Neural progenitor cell (in vitro differentiated cells): ENCODE measurements around the gene TICAM2. TPM values are rescaled to one million over a fixed set of nuclear protein-coding genes. Genes with fewer than 3 reads are reported as not detected.

ENCODE experiments used
- DNase-seq: peaks from one replicate; pipeline ENCODE4 v3.0.0-alpha.2; 2016; ENCODE audit warnings: low spot score
- H2AFZ ChIP-seq: fragments of 200-600 bp; sonication (generic); replicated peaks from 2 replicates; pipeline ENCODE4 v1.6.1; 2016; ENCODE audit warnings: antibody characterized with exemption
- H3F3A ChIP-seq: fragments of 200-600 bp; sonication (generic); 2 replicates; pipeline ENCODE4 v1.6.1; 2016; ENCODE audit warnings: antibody characterized with exemption, low read depth
- H3K27ac ChIP-seq: fragments of 200-600 bp; sonication (generic); 2 replicates; pipeline ENCODE4 v1.5.1; 2016; ENCODE audit warnings: mild to moderate bottlenecking
- H3K27me3 ChIP-seq: fragments of 200-600 bp; sonication (generic); 2 replicates; pipeline ENCODE4 v1.6.1; 2016; ENCODE audit warnings: mild to moderate bottlenecking, moderate library complexity
- H3K36me3 ChIP-seq: fragments of 200-600 bp; sonication (generic); 2 replicates; pipeline ENCODE4 v1.5.1; 2016
- H3K4me1 ChIP-seq: fragments of 200-600 bp; sonication (generic); 2 replicates; pipeline ENCODE4 v1.6.1; 2016; ENCODE audit warnings: mixed run types
- H3K4me2 ChIP-seq: fragments of 200-600 bp; sonication (generic); 2 replicates; pipeline ENCODE4 v1.6.1; 2016
- H3K4me3 ChIP-seq: fragments of 200-600 bp; sonication (generic); 2 replicates; pipeline ENCODE4 v1.5.1; 2016
- H3K79me2 ChIP-seq: fragments of 200-600 bp; sonication (generic); 2 replicates; pipeline ENCODE4 v1.6.1; 2016; ENCODE audit warnings: low read depth
- H3K9ac ChIP-seq: fragments of 200-600 bp; sonication (generic); 2 replicates; pipeline ENCODE4 v1.6.1; 2016
- H3K9me3 ChIP-seq: fragments of 200-600 bp; sonication (generic); 2 replicates; pipeline ENCODE4 v1.5.1; 2016; ENCODE audit warnings: low read depth
- H4K20me1 ChIP-seq: fragments of 200-600 bp; sonication (generic); 2 replicates; pipeline ENCODE4 v1.6.1; 2016; ENCODE audit warnings: low read depth
- H3K27ac Mint-ChIP-seq: 3 replicates; pipeline ENCODE4 v1.8.0; 2021; ENCODE audit warnings: mixed read lengths
- H3K27me3 Mint-ChIP-seq: 2 replicates; pipeline ENCODE4 v1.8.0; 2022; ENCODE audit warnings: low read depth, mild to moderate bottlenecking, inconsistent platforms, moderate library complexity, mixed read lengths; ENCODE audit not compliant: insufficient read depth
- H3K36me3 Mint-ChIP-seq: 3 replicates; pipeline ENCODE4 v1.8.0; 2021; ENCODE audit warnings: mixed read lengths
- H3K4me1 Mint-ChIP-seq: 3 replicates; pipeline ENCODE4 v1.8.0; 2021; ENCODE audit warnings: mixed read lengths
- H3K4me3 Mint-ChIP-seq: 3 replicates; pipeline ENCODE4 v1.8.0; 2021; ENCODE audit warnings: mild to moderate bottlenecking, moderate library complexity, mixed read lengths
- H3K9me3 Mint-ChIP-seq: 3 replicates; pipeline ENCODE4 v1.8.0; 2020; ENCODE audit warnings: mixed read lengths
- EZH2 ChIP-seq: fragments of 200-600 bp; sonication (generic); IDR thresholded peaks from 2 replicates; pipeline ENCODE4 v1.6.1; 2017; ENCODE audit warnings: antibody characterized with exemption, mild to moderate bottlenecking, moderate library complexity
- EZH2phosphoT487 ChIP-seq: fragments of 200-600 bp; sonication (generic); IDR thresholded peaks from 2 replicates; pipeline ENCODE4 v1.6.1; 2017; ENCODE audit warnings: antibody characterized with exemption
- total RNA-seq: library from RNA; depleted of rRNA; stranded (reverse); fragments of >200 nt; gene quantifications from 2 replicates; pipeline ENCODE4 v1.2.3, GENCODE V29; 2015; ENCODE audit warnings: low replicate concordance
- TF ChIP-seq, protein P1 (sequence below): fragments of 200-600 bp; sonication (generic); IDR thresholded peaks from 2 replicates; pipeline ENCODE4 v1.5.1; 2017; ENCODE audit warnings: antibody characterized with exemption, mild to moderate bottlenecking

Gene TICAM2
- total RNA-seq, 1 donor from 2014 or later, result not detected

DNA sequence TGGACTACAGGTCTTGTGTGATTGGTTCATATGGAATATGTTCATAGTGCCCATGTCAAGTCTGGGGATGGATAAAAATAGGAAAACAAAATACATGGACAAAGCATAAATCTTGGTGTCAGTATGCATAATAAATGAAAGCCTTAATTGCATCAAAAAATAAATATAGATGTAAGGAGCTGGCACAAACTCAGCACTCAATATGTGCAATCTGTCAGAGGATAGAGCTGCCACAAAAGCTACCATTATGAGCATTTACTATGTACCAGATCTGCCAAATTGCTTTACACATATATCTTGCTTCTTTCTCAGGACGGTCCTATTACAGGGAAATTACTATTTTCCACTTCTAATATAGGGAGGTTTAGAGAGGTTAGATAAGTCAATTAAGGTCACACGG lies 41.8 kb upstream of the TICAM2 start:
- H3K4me1 ChIP-seq, result peaks cover under 1% of the 10 kb centered on the region
- no peak overlapping the region for H3K27ac ChIP-seq
- peaks cover 2% of the 10 kb centered on the region for H3K27me3 Mint-ChIP-seq
- peaks cover 5% of the 10 kb centered on the region for H3K4me1 Mint-ChIP-seq
- no peaks in the 10 kb centered on the region for H3K36me3 ChIP-seq
- H3K4me3 Mint-ChIP-seq, result no peak overlapping the region
- no peak for TF ChIP-seq EZH2
- TF ChIP-seq, protein P1, sequence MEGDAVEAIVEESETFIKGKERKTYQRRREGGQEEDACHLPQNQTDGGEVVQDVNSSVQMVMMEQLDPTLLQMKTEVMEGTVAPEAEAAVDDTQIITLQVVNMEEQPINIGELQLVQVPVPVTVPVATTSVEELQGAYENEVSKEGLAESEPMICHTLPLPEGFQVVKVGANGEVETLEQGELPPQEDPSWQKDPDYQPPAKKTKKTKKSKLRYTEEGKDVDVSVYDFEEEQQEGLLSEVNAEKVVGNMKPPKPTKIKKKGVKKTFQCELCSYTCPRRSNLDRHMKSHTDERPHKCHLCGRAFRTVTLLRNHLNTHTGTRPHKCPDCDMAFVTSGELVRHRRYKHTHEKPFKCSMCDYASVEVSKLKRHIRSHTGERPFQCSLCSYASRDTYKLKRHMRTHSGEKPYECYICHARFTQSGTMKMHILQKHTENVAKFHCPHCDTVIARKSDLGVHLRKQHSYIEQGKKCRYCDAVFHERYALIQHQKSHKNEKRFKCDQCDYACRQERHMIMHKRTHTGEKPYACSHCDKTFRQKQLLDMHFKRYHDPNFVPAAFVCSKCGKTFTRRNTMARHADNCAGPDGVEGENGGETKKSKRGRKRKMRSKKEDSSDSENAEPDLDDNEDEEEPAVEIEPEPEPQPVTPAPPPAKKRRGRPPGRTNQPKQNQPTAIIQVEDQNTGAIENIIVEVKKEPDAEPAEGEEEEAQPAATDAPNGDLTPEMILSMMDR, result no peak
- TF ChIP-seq EZH2phosphoT487, result no peak
- no peaks in the 10 kb centered on the region for H3F3A ChIP-seq
- no peak overlapping the region for H3K4me3 ChIP-seq
- no peak overlapping the region for H3K9ac ChIP-seq
- H4K20me1 ChIP-seq, result no peaks in the 10 kb centered on the region
- no peaks in the 10 kb centered on the region for H3K27me3 ChIP-seq
- no peak overlapping the region for H2AFZ ChIP-seq
- no peaks in the 10 kb centered on the region for H3K79me2 ChIP-seq
- DNase-seq, result no peak
- H3K4me2 ChIP-seq, result no peak overlapping the region
- H3K27ac Mint-ChIP-seq, result no peak overlapping the region
- no peaks in the 10 kb centered on the region for H3K9me3 ChIP-seq
- no peaks in the 10 kb centered on the region for H3K9me3 Mint-ChIP-seq
- H3K36me3 Mint-ChIP-seq, result no peaks in the 10 kb centered on the region

DNA sequence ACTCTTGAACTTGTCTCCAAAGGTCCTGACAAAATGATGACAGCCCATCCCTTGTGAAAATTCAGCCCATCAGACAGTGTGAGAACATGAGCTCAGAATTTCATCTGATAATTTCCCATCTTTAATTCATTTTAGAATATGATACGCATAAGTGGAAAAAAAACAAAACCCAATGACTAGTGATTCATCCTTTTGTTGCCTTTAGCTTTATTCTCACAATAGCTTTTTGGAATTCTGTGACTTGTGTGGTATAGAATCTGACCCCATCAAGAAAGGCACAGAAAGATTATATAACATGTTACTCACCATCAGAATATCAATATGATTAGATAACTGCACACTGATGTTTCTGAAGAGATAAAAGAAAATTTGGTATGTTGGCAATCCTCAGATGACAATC lies 39.7 kb upstream of the TICAM2 start:
- Histone ChIP-seq H3K9ac (no peak overlapping the region), H3K36me3 (no peaks in the 10 kb centered on the region), H3F3A (no peaks in the 10 kb centered on the region), H4K20me1 (no peaks in the 10 kb centered on the region), H3K4me3 (no peak overlapping the region), H3K4me2 (no peak overlapping the region), H3K27me3 (no peaks in the 10 kb centered on the region), H3K4me1 (peaks cover 5% of the 10 kb centered on the region), H3K27ac (no peak overlapping the region), H3K9me3 (no peaks in the 10 kb centered on the region), H3K79me2 (no peaks in the 10 kb centered on the region), H2AFZ (no peak overlapping the region)
- H3K27me3 Mint-ChIP-seq, result no peaks in the 10 kb centered on the region
- H3K27ac Mint-ChIP-seq, result no peak overlapping the region
- TF ChIP-seq, protein P1, result no peak
- H3K9me3 Mint-ChIP-seq, result no peaks in the 10 kb centered on the region
- no peak overlapping the region for H3K4me3 Mint-ChIP-seq
- H3K36me3 Mint-ChIP-seq, result no peaks in the 10 kb centered on the region
- no peak for DNase-seq
- peaks cover 10% of the 10 kb centered on the region for H3K4me1 Mint-ChIP-seq

DNA sequence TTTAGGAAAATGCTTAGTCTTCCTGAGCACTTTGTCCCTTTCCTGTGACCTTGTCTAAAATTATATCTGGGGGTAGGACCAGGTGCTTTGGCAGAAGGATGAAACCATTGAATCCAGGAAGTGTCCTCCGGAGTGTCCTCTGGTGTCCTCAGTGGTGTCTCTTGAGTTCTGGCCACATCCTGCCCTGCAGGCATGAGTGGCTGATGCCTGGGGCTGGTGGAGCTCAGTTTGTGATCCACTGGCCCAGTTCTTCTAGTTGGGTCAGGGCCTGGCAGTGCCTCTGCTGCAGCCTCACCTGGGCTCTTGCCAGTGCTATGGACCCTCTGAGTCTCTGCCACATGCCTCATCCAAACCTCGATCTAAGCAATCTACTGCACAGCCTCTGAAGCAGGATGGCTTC lies 38.0 kb upstream of the TICAM2 start:
- H3K4me3 Mint-ChIP-seq, result no peak overlapping the region
- no peak overlapping the region for H3K4me3 ChIP-seq
- no peak for DNase-seq
- H3K9ac ChIP-seq, result no peak overlapping the region
- no peaks in the 10 kb centered on the region for H3K27me3 ChIP-seq
- H3K27ac Mint-ChIP-seq, result no peak overlapping the region
- H3K4me2 ChIP-seq, result no peak overlapping the region
- no peaks in the 10 kb centered on the region for H4K20me1 ChIP-seq
- H3K27me3 Mint-ChIP-seq, result no peaks in the 10 kb centered on the region
- no peak overlapping the region for H2AFZ ChIP-seq
- H3K4me1 Mint-ChIP-seq, result peaks cover 10% of the 10 kb centered on the region
- no peaks in the 10 kb centered on the region for H3K79me2 ChIP-seq
- TF ChIP-seq EZH2phosphoT487, result no peak
- TF ChIP-seq EZH2, result no peak
- TF ChIP-seq, protein P1, result no peak
- no peak overlapping the region for H3K27ac ChIP-seq
- H3K9me3 Mint-ChIP-seq, result no peaks in the 10 kb centered on the region
- H3F3A ChIP-seq, result no peaks in the 10 kb centered on the region
- H3K9me3 ChIP-seq, result no peaks in the 10 kb centered on the region
- peaks cover 8% of the 10 kb centered on the region for H3K4me1 ChIP-seq
- no peaks in the 10 kb centered on the region for H3K36me3 Mint-ChIP-seq
- H3K36me3 ChIP-seq, result no peaks in the 10 kb centered on the region

DNA sequence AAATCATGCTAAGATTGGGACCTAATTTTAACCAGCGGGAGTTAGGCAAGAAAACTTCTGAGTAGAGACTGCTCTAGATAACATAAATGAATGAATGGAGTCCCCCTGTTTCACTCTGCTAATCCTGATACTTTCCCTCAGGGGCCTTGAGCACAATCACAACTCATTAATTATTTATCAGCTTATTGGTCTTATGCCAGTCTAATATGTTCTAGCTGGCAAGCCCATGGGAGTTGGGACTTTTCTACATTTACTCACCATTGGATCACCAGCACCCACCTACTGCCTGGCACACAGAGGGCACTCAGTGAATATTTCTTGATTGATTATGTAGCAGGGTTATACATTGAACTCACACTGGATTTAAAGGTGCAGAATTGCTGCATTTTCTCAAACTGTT lies 37.1 kb upstream of the TICAM2 start:
- H3K4me3 Mint-ChIP-seq, result no peak overlapping the region
- Histone ChIP-seq H3K9me3 (no peaks in the 10 kb centered on the region), H3F3A (no peaks in the 10 kb centered on the region), H3K4me1 (peaks cover 11% of the 10 kb centered on the region), H3K9ac (no peak overlapping the region), H3K27ac (no peak overlapping the region), H3K36me3 (no peaks in the 10 kb centered on the region), H3K4me2 (no peak overlapping the region), H4K20me1 (no peaks in the 10 kb centered on the region), H2AFZ (peak overlapping the region; percentile 66), H3K4me3 (no peak overlapping the region), H3K27me3 (no peaks in the 10 kb centered on the region), H3K79me2 (no peaks in the 10 kb centered on the region)
- no peak overlapping the region for H3K27ac Mint-ChIP-seq
- H3K4me1 Mint-ChIP-seq, result peaks cover 14% of the 10 kb centered on the region
- no peaks in the 10 kb centered on the region for H3K36me3 Mint-ChIP-seq
- H3K9me3 Mint-ChIP-seq, result no peaks in the 10 kb centered on the region
- no peaks in the 10 kb centered on the region for H3K27me3 Mint-ChIP-seq
- no peak for TF ChIP-seq EZH2
- no peak for TF ChIP-seq EZH2phosphoT487
- DNase-seq, result no peak
